GM21360 (cell line): ENCODE measurements around the gene OR10H5.
"Not testable (repeated sequence)": the region's sequence is repeated elsewhere in the genome, so short reads cannot be mapped to it uniquely, and the experiment has no call there.

Experiments
- ATAC-seq: cut with Tn5 transposase; IDR thresholded peaks from one replicate; pipeline ENCODE4 v1.9.1; 2021; ENCODE audit warnings: mild to moderate bottlenecking, moderate library complexity; ENCODE audit not compliant: unreplicated experiment

OR10H5 gene, protein sequence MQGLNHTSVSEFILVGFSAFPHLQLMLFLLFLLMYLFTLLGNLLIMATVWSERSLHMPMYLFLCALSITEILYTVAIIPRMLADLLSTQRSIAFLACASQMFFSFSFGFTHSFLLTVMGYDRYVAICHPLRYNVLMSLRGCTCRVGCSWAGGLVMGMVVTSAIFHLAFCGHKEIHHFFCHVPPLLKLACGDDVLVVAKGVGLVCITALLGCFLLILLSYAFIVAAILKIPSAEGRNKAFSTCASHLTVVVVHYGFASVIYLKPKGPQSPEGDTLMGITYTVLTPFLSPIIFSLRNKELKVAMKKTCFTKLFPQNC

DNA sequence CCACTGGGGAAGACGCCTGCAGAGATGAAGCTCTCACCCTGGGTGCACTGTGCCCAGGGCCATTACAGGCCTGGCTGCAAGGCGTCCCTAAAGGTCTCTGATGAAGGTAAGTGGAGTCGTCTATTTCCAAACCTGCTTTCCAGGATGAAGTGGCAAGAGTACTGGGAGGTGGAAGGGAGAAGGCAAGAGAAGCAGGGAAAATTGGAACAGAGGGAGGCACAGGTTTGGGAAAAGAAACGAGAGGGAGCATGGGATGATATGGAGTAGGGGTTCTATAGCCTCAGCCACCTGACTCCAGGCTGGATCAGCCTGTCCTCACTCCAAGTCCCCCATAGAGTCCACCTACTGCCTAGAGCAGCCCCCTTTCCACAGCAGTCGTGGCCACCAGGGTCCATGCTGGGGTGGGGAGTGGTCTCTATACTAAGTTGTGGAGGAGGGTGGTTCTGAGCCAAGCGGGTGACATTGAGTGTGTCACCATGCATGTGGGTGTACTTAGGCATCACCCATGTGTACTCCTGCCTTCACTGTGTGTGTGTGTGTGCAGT lies at the start of gene OR10H5:
Gene OR10H5 (plus strand): TSS at position 51 of the 545 bp plus-strand sequence. CDS start 6,388 bp downstream, outside the sequence.
- ATAC-seq: no peak

DNA sequence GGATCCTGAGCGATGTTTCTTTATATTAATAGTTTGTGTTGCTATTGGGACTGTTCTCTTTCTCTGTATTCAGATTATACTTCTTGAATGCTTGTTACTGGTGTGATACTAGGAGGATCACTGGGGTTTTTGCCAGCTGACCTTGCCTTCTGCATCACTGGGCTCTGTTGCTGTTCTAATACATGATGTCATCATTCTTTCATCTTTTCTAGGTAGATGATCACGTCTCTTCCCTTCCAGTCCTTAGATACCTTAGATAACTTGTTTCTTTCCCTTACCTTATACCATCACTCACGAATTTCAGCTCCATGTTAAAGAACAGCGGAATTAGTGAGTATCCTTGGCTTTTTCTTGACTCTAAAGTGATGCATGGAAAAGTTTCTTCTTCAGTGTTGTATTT lies 49.7 kb upstream of the OR10H5 start, which contains the start of gene OR10H3:
Gene OR10H3 (plus strand): TSS at position 264 of the 400 bp plus-strand sequence. CDS start 3,408 bp downstream, outside the sequence.
- no peak for ATAC-seq

DNA sequence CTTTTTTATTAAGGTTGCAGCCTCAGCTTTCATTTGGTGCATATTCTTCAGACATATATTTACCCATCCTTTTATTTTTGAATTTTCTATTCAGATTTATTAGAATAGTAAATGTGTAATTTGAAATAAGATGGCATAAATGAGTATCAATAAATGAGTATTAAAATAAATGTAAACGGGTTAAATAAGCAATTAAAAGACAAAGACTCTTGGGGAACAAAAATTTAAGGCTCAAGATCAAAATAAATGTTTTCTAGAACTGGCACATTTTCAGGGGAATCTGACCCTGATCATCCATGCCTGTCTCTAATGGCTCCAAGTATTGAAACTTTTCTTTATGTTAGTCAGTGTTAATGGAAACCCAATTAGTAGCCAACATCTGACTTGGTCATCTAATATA lies 46.7 kb upstream of the OR10H5 start:
- no peak for ATAC-seq

DNA sequence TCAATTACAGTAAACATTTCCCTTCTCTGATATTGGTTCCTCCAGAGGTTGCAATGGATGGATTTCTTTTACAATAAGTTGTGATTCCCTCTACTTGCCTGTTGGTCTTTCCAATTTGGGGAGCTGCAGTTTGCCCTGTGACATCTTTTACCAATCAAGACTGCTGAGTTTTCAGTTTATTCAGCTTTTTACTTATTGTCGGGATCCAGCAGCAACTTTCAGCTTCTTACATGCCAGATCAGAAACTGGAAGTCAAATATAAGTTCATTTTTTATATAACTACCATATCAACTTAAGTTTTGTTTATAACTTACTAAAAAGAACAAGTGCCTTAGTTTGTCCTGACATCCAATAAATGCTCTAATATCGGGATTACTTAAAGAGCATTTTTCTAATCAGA lies 39.2 kb upstream of the OR10H5 start:
- ATAC-seq: no peak

DNA sequence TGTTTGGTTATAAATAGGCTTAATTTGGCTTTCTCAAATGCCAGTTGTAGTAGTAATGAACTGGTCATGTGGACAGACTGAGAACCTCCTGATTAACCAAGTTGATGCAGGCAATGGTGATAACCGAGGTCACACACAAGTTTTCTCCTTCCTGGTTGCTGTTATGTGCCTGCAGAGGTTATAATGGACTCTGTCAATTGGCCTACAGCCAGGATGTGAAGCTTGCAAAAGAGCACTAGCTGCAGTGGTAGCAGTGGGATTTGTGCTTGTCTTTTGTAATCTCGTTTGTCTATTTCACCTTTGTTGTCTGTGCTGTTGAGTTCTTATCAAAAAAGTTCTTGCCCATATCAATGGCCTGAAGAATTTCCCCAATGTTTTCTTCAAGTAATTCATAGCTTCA lies 29.1 kb upstream of the OR10H5 start:
- ATAC-seq: no peak

DNA sequence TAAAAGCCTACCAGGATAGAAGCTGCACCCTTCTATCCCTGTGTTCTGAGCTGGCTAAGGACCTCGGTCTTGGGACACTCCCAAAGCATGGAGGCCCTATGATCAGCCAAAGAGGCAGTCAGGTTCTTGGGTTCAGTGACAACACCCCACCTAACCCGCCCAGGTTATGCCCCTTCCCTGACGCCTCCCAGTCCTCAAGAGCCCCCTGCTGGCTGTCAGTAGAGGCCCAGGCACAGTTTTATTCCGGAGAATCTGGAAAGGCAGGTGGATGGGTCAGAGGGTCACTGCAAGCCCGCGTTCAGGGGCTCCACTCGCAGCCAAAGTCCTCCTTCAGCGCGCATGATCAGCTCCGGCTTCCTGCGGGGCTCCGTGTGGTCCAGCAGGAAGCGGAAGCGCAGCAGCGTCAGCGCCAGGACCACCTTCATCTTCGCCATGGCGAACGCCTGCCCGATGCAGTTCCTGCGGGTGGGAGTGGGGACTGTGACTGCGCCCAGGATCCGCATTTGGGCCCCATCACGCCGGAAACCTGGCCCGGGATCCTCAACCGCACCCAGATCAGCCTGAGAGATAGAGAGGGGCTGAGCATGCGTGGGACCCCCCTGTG lies 27.4 kb upstream of the OR10H5 start:
- no peak for ATAC-seq

DNA sequence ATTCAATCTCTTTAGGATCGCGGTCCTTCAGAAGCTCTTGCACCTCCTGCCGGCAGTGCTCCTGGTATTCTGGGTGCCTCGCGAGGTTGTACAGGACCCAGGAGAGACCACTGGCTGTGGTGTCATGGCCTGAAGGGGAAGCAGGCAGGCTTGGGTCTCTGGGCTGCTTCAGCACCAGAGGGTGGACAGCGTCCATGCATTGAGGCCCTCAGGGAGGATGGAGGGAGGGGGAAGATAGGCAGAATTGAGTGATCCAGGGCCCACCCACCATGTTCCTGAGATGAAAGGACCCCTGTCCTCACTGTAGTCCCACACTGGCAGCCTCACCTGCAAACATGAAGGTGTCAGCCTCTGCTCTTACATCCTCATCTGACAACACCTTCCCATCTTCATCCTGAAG lies 17.9 kb upstream of the OR10H5 start:
- no peak for ATAC-seq

DNA sequence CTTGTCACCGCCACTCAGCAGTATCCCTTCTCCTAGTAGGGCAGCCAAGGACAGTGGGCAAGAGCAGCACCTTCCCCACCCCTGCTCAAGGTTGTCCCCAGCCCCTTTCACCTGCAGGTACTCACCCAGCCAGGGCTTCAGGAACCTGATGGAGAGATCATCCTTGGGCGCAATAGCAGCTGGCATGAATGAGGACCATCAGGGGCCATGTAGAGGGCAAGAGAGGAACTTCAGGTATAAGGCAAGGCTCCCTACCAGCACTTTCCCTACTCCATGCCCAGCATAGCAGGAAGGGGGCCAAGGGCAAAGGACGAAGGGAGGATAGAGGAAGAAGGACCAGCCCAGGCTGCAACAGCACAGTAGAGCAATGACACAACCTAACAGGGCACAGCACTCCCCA lies 13.3 kb upstream of the OR10H5 start:
- ATAC-seq: not testable (repeated sequence)

DNA sequence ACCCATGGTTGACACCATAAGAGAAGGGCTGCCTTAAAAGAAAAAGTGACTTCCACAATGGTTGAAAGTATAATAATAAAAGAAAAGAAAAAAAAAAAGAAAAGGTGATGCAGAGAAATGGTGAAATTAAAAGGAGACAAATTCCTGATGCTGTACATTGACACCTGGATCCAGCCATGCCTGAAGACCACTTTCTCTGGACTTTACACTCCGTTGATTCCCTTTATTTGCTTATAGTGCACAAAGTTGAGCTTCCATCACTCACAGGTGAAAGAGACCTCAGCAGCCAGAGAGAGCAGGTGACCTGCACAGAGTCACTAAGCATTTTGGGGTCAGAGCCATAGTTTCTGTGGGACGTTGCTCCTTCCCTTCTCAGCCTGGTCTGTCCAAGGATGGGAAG lies 12.2 kb upstream of the OR10H5 start:
- no peak for ATAC-seq

DNA sequence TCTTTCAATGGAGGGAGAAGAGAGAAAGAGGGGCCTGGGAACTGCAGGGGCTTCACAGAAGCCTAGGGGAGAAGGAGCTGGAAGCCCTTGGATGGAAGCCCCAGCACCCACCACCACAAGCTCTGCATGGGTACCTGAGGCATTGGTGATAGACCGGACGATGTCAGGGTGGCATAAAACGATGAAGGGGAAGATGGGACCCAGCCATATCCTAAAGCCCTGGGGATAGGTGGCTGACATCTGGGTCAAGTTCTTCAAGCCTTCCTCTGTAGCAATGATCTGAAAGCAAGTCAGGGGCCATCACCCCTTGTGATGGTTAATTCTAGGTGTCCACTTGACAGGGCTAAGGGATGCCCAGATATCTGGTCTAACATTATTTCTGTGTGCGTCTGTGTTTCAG lies 11.2 kb upstream of the OR10H5 start:
- no peak for ATAC-seq

DNA sequence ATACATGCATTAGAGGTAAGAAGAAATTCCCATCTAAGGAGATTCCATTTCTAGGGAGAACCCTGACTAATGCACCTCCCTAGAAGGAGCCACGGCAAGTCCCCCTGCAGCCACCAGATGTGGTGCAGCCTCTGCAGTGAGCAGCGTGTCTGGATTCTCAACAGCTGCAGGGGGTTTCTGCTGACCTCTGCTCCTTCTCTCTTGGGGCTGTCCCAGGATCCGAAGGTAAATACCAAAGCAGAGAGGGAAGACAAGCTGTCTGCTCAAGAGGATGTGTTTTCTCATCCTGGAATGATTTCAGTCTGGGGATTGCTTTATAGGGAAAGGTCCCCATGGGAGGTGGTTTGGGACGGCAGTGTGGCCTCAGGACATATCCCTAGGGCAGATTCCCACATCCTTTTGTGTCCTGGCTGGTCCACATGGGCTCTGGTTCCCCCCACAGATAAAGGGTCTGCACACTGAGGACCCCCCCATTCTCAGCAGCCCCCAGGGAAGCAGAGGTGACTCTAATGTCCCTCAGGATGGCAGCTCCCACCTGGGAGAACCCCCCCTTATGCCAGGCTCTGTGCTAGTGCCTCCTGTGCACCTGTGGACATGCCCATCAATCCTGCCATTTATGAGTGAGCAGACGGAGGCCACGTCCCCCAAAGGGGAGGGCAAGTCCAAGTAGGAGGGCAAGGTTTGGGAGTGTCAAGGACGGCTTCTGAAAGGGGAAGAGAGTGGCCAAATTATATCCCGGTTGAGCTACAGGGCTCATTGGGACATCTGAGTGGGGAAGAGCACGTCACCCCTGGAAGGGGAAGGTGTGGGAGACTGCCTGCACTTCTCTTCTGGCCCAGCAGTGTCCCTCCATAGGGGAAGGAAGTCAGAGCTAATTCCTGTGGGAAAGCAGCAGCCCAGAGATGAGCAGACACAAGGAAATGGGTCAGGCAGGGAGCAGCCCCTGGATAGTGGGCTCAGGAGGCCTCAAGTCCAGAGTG lies 10.2 kb upstream of the OR10H5 start:
- ATAC-seq: no peak

DNA sequence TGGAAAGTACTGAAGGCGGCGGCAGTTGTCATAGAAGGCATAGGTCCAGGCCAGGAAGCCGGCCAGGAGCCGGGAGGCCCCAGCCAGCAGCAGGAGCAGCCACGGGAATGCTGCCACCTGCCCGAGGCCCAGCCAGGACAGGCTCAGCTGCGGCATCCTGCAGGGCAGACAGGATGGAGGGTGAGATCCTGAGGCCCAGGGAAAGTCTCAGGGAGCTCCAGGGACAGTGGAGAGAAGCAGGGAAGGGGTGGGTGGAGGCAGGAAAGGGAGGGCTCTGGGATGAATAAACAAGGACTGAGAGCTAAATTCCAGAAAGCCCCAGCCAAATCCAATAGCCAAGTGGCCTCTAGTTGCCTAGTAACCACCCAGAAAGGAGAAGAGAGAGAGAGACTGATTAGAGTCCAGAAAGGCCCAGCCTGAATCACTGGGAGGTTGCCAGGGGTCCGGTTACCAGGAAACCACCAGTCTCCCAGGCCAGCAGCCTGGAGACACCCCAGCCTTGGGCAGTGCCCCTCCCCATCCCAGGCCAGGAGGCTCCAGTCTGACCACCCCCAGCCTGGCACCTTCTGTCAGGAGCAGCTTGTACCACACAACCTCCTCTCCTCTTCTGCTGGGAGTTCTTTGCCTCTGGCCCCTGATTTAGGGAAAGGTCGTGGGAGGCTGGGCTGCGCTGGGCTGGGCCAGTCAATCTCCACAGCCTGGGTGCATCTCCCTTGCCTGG lies 7.5 kb upstream of the OR10H5 start:
- no peak for ATAC-seq

DNA sequence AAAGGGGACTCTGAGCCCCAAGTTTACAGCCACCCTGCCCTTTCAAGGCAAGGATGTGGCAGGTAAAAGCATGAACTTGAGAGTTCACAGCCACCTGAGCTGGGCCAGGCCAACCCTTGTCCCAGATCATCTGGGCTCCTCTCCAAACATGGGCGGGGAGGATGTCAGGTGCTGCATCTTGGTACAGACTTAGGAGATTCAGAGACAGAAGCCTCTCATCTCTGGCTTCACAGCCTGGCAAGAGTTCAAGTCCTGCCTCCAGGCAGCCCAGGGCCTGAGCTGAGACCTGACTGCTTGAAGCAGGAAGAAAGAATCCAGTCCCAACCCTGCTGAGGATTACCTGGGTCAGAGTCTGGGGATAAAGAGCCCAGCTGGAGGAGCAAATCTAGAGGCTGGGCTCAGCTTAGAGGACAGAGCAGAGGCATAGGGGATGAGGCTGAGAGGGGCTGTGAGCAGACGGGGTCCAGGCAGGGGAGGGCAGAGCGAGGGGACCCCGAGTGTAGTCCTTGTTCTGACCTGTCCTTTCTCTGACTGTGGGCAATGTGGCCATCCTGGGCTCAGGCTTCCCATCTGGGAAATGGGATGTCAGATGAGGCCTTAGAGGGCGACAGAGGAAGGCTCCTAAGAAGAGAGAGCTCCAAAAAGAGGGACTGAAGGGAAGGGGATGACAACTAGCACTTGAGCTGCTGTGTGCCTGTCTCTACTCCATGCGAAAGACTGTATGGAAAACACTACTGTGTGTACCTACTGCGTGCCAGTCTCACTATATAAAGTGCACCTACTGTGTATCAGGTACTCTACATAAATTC lies 6.6 kb upstream of the OR10H5 start:
- ATAC-seq: no peak

DNA sequence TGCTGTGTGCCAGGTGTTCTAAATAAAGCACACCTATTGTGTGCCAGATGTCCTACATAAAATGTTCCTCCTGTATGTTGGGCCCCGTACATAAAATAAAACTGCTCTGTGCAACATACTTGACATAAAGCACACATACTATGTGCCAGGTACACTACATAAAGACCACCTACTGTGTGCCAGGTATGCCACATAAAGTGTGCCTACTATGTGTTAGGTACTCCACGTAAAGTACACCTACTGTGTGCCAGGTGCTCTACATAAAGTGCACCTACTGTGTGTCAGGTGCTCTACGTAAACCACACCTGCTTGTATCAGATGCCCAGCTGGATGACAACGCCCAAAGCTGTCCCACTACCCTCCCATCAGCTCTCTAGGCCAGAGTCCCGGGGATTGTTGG lies 5.8 kb upstream of the OR10H5 start:
- ATAC-seq: no peak

DNA sequence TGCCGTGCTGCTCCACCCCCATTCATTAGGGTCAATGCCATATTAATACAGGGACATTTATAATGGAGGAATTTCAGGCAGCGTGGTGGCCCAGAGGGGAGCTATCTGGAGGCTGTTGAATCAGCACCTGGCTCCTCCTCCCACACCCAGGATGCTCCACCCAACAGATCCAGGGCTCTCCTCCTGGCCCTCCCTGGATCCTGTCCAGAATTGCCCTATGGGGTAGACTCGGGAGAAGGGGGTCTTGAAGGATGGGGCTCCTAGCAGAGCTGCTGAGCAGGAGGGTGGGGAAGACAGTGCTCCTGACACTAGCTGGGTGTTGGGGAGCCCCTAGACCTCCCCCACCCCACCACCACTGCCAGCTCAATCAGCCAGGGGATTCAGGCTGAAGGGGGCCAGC lies 5.2 kb upstream of the OR10H5 start:
- ATAC-seq: no peak

DNA sequence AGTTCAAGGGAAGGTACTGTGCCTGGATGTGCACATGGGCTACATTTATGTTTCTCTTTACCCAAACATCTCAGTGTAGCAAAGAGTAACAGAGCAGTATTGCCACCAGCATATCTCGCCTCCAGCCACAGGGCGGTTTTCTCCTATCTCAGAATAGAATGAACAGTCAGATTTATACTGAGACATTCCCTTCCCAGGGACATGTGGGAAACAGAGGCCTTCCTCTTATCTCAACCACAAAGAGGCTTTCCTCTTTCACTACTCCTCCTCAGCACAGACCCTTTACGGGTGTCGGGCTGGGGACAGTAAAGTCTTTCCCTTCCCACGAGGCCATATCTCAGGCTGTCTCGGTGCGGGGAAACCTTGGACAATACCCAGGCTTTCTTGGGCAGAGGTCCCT lies 4.6 kb upstream of the OR10H5 start:
- not testable (repeated sequence) for ATAC-seq

DNA sequence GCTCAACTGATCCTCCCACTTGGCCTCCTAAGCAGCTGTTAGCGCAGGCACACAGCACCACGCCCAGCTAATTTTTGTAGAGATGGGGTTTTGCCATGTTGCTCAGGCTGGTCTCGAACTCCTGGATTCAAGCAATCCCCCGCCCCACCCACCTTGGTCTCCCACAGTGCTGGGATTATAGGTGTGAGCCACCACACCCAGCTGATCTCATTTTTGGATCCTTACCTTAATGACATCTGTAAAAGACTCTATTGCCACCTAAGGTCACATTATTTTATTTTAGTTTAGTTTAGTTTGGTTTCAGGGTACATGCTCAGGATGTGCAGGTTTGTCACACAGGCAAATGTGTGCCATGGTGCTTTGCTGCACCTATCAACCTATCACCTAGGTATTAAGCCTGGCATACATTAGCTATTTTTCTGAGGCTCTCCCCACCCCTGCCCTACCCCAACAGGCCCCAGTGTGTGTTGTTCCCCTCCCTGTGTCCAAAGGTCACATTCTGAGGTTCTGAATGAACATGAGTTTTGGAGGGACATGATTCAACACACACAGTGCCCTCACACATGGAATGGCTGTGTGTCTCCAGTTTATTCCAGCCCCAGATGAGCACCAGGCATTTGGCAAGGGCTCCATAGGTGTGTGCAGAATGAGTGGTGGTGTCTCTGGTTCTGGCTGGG lies 1.3 kb downstream of the OR10H5 start:
- ATAC-seq: no peak

DNA sequence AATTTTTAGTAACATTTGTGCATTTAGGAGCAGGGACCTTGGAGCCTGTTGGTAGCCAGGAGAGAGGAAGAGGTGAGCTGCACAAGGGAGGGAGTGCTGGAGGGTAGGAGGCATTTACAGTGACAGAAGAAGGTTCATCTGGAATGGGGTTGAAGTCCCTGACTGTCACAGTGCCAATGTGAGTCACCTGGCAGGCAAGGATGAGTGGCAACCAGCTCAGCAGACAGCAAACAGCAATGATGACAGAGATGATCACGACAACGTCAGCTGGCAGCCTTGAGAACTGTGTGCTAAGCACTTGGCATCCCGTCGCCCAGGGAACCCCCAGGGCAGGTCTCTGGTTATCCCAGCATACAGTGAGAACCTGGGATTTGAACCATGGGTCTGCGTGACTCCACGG lies 2.6 kb downstream of the OR10H5 start:
- ATAC-seq: no peak

DNA sequence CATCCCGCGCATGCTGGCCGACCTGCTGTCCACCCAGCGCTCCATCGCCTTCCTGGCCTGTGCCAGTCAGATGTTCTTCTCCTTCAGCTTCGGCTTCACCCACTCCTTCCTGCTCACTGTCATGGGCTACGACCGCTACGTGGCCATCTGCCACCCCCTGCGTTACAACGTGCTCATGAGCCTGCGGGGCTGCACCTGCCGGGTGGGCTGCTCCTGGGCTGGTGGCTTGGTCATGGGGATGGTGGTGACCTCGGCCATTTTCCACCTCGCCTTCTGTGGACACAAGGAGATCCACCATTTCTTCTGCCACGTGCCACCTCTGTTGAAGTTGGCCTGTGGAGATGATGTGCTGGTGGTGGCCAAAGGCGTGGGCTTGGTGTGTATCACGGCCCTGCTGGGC lies 6.8 kb downstream of the OR10H5 start:
- ATAC-seq: not testable (repeated sequence)
